NCI-H446 (cell line): ENCODE data around the gene ARMC3.
A peak's percentile ranks its signal among the peaks of the same experiment; 100 is the strongest.
"Not testable (repeated sequence)": the region's sequence is repeated elsewhere in the genome, so short reads cannot be mapped to it uniquely, and the experiment has no call there.

Experiments
- DNase-seq, 2 experiments: peaks; one replicate each; lab custom pipeline; 2025; lab: John Stamatoyannopoulos, UW

Gene ARMC3

GRCh38 chr10:22927661-22928403 lies at the start of gene ARMC3:
Gene ARMC3, plus strand, starts transcription at chr10:22928053. Its CDS starts 3,944 bp downstream, at chr10:22931997.
- no peak for DNase-seq

GRCh38 chr10:22891797-22892196 lies 36.1 kb upstream of the ARMC3 start:
- no peak for DNase-seq

GRCh38 chr10:22893781-22894180 lies 34.1 kb upstream of the ARMC3 start:
- no peak for DNase-seq

- no peak for DNase-seq
Measured at GRCh38 chr10:22894714-22895113, 33.1 kb upstream of the ARMC3 start.

- DNase-seq: no peak
Measured at GRCh38 chr10:22895252-22895651, 32.6 kb upstream of the ARMC3 start.

- no peak for DNase-seq
Measured at GRCh38 chr10:22897371-22897770, 30.5 kb upstream of the ARMC3 start.

- DNase-seq: no peak
Measured at GRCh38 chr10:22899307-22899706, 28.5 kb upstream of the ARMC3 start.

- DNase-seq: no peak
Measured at GRCh38 chr10:22899775-22900174, 28.1 kb upstream of the ARMC3 start.

GRCh38 chr10:22900841-22901601 lies 26.8 kb upstream of the ARMC3 start:
- no peak for DNase-seq

GRCh38 chr10:22902147-22902546 lies 25.7 kb upstream of the ARMC3 start:
- not testable (repeated sequence) for DNase-seq

- no peak for DNase-seq
Measured at GRCh38 chr10:22903694-22904093, 24.2 kb upstream of the ARMC3 start.

GRCh38 chr10:22906767-22907166 lies 21.1 kb upstream of the ARMC3 start:
- DNase-seq: no peak

- DNase-seq: no peak
Measured at GRCh38 chr10:22908837-22909236, 19.0 kb upstream of the ARMC3 start.

GRCh38 chr10:22909673-22910072 lies 18.2 kb upstream of the ARMC3 start:
- DNase-seq: not testable (repeated sequence)

- DNase-seq: no peak
Measured at GRCh38 chr10:22911067-22911466, 16.8 kb upstream of the ARMC3 start.

GRCh38 chr10:22911889-22912762 lies 15.7 kb upstream of the ARMC3 start:
- DNase-seq: peak; percentile 66 to 90

GRCh38 chr10:22912763-22913384 lies 15.0 kb upstream of the ARMC3 start:
- no peak for DNase-seq

GRCh38 chr10:22913474-22914092 lies 14.3 kb upstream of the ARMC3 start:
- DNase-seq: no peak

GRCh38 chr10:22915314-22915713 lies 12.5 kb upstream of the ARMC3 start:
- no peak for DNase-seq

GRCh38 chr10:22925088-22925487 lies 2.8 kb upstream of the ARMC3 start:
- no peak for DNase-seq

- no peak for DNase-seq
Measured at GRCh38 chr10:22927166-22927565, 687 bp upstream of the ARMC3 start.
